ENCODE measurements around the gene TBCD.

The TBCD gene

DNA sequence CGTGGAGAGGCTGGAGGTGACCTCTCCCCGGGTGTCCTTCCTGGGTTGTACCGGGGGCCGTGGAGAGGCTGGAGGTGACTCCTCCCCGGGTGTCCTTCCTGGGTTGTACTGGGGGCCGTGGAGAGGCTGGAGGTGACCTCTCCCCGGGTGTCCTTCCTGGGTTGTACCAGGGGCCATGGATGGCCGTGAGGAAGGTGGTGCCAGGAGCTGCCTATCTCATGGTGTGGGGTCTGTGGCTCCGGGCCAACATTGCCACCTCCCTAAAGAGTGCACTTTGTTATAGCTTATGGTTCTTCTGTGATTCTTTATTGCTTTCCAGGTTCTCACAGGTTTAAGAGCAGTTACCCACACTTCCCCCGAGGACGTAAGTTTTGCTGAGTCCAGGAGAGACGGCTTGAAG, 174.2 kb downstream of the TBCD start:
- no peak for DNase-seq (ENCODE audit: low read depth)

DNA sequence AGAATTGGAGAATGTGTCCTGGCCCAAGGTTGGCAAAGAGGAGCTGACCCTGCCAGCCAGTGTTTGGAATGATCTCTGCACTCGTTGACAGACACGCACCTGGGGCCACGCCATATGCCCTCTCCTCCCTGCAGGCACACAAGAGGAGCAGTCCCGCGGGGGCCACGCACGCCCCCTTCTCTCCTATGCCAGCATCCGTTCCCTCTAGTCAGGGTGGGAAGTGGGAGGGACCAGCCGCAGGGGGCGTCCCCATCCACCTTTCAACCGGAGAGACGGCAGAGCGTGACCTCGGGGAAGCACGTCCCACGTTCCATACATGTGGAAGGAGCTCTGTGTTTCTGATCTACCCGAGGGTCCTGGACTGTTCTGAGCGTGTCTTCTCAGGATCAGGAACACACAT, 174.9 kb downstream of the TBCD start:
- DNase-seq (ENCODE audit: low read depth), result no peak

DNA sequence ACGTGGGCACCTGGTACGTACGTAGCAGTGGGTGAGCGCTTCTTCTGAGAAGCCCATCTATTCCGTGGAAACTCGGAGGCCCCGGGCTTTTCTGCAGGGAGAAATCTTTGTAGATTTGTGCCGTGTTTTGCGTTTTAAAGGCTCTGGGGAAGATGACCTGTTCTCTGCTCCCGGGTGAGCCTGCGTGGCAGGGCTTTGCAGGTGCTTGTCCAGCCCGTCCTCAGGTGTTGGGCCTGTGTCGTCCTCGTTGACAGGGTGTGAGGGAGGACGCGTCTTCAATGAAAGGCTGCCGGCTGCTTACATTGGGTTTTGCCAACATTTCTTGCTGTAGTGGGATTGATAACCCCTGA, 175.4 kb downstream of the TBCD start:
- DNase-seq (ENCODE audit: low read depth), result no peak

DNA sequence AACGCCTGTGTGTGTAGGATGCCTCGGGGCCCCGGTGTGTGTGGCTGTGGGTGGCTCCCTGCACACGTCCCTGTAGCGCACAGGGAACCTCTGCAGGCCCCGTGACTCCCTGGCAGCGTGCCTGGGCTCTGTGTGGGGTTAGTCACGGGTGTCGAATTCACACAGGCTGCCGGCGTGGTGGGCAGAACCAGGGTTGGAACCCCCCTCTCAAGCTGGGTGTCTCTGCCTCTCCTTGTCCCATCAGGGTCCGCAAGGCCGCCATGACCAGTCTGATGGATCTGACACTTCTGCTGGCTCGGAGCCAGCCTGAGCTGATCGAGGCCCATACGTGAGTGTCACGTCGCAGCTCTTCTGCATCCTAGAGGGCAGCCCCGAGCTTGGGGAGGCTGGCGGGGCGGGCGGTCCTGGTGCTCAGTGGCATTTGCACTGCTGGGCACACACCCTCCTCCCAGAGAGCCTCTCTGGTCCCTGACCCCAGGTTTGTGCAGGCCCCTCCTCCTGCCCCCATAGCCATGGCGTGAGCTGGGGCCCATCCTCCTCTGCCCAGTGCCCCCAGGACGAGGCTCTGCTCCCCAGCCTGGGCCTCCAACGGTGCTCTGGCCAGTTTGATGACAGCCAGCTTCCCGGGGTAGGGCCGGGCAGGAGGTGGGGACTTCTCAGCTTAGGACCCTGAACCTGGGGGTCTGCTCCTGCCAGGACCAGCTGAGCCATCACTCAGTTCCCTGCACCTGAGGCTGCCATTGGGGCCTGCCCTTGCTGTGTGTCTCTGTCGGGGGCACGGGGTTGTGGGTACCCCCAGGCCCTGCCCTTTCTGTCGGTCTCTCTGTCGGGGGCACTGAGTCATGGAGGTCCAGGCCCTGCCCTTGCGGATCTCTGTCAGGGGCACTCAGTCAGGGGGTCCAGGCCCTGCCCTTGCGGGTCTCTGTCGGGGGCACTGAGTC, 176.1 kb downstream of the TBCD start:
- DNase-seq (ENCODE audit: low read depth), result no peak

DNA sequence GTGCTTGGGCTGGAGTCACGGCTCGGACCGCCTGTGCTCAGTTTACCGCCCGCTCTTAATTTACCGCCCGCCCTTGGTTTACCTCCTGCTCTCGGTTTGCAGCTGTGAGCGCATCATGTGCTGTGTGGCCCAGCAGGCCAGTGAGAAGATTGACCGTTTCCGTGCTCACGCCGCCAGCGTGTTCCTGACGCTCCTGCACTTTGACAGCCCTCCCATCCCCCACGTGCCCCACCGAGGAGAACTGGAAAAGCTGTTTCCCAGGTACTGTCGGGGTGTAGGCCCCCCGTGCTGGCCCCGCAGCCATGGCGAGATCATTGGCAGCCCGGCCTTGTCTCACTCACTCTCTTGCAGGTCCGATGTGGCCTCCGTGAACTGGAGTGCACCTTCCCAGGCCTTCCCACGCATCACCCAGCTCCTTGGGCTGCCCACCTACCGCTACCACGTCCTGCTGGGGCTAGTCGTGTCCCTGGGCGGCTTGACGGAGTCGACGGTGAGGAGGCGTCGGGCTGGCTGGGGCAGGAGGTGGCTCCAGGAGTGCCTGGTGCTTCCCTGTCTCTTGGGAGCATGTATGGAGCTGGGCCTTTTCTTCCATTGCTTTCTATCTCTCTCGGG, 177.3 kb downstream of the TBCD start:
- DNase-seq (ENCODE audit: low read depth), result no peak

DNA sequence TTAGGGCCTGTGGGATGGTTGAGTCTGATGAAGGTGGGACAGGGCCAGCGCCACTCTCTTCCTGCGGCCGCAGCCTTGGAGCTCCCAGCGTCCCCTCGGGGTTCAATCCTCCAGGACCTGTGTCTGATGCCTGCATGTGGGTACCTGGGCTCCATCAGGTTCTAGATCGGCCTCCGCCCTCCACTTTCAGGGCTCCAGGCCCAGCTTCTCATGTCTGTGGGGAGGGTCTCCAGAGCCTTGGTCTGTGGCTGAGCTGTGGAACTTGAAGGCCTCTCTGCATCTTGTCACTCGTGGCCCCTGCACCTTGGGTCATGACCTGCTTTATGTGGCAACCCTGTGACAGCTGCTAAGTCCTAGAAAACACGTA, 177.8 kb downstream of the TBCD start:
- DNase-seq (ENCODE audit: low read depth), result no peak

DNA sequence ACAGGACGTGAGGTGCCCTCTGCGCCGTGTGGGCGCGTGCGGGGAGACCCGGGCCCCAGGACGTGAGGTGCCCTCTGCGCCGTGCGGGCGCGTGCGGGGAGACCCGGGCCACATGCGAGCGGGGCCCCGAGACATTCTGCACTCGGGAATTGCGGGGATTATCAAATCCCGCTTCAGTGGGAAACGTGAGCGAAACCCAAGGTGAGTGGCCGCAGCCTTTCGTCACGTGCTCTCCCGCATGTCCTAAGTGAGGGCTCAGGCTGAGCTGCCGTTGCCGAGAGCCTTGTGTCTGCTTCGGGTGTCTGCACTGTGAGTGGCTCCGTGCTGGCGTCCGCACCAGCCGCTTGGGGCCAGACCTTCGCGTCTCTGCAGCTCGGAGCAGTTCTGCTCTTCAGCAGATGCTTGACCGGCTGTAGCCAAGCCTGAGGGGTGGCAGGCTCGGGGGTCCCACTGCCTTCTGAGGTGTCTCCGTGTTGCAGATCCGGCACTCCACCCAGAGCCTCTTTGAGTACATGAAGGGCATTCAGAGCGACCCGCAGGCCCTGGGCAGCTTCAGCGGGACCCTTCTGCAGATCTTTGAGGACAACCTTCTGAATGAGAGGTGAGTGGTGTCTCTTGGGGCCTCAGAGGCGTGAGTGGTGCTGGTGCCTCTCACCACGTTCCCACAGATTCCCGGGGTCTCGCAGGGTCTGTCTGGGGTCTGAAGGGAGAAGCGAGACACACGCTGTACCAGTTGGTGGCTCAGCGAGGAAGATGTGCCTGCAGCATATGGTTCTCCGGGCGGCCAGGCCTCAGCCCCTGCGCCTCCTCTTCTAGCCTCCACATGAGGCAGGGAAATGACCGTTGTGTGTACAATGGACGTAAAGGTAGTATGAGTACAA, 178.4 kb downstream of the TBCD start:
- no peak for DNase-seq (ENCODE audit: low read depth)

DNA sequence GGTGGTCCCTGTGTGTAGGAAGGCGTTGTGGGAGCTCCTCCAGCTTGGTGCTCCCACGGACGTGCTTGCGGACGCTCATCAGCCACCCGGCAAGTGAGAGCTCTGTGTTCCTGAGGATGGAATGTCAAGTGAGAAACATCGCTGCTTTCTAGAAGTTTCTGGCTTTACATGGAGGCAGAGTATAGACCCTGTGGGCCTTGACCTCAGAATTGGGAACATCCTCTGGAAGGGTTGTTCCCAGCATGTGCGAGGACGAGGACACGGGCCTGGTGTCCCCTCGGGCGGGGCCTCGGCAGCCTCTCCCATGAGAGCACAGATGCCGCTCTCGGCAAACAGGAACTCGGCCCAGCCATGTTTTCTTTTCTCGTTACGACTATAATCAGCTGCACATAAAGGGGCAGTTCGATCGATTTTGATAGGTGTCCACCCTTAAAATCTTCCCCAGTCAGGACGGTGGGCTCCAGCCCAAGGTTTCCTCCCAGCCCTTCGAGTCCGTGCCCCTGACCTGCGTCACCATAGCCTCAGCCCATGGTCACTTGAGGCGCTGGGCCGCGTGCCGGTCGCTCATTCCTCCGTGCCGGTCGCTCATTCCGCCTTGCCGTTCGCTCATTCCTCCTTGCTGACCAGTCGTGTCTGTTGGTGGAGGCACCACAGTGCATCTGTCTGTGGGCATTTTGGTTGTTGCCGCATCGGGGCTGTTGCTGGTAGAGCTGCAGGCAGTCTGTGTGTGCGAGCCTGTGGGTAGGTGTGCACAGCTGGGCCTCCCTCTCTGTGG, 179.2 kb downstream of the TBCD start:
- no peak for DNase-seq (ENCODE audit: low read depth)

DNA sequence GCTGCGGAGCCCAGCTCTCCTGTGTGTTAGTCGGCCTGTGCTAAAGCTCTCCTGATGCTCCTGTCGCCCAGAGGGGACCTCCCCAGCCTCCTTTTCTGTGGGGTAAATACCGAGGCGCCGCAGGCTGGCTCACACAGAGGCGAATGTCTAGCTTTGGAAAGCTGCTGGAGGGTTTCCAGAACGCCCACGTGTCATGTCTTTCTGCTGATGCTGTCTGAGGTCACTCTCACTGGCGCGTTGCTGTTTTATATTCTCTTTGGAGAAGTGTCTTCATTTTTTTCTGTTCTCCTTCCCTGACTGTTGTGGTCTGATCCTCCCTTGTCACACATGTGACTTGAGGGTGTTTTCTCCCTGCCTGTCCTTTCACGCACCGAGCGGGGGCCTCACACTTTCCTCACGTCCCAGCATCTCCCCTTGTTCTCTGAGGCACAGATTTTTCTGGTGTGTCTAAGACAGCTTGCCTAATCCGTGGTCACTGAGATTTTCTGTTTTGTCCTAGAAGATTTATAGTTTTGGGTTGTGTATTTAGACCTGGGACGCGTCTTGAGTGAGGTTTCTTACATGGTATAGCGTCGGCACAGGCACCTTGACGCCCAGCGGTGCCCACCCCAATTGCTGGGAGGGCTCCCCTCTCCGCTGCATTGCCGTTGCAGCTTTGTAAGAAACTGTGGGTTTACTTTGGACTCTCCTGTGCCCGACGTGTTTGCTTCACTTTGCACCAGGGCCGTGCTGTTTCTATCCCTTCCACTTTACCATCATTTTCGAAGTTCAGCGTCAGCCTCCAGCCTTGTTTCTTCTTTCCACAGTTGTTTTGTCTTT, 180.0 kb downstream of the TBCD start:
- DNase-seq (ENCODE audit: low read depth), result peak; percentile 76

DNA sequence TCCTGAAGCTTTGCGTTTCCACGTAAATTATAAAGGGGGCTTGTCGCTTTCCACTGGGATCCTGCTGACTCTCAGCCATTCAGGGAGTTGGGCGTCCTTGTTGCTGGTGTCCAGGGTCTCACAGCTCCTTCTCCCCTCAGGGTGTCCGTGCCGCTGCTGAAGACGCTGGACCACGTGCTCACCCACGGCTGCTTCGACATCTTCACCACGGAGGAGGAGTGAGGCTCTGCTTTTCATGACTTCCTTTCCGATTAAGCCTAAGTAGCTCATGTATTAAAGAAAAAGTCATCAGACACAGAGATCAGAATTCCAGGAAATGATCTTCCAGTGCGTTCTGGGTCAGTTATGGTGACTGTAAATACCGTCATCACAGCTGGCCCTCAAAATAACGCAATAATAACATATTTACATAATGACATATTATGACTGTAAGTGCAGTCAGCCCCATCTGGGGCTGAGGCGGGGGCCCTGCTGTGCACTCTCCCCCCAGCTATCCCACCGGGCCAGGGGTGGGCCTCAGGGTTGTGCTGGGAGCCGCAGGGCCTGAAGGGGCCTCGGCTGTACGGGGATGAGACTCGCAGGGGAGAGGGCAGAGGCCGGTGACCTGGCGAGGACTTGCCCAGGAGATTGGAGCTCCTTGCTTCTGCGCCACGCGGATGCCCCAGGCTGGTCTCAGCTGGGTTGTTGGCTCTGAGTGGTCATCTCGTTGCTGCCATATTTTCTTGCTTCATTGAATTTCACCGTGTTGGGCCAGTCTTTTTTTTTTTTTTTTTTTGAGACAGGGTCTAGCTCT, 180.8 kb downstream of the TBCD start:
- DNase-seq (ENCODE audit: low read depth), result no peak

DNA sequence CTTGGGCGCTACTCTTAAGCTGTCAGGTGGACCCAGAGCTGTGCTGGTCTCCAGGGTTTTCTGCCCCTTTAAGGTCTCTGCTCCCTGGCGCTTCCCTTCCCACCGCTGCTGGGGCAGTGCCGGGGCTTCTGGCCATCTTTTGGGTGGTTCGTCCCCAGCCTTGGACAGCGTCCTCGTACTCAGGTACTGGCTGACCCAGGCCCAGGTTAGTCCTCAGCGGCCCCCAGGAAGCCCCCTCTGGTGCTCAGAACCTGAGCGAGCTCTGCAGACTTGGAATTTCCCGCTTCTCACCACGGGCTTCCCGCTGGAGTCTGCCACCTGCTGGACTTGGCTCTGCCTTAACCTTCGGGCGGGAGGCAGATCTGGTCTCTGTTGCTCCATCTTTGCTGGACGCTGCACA, 182.0 kb downstream of the TBCD start:
- DNase-seq (ENCODE audit: low read depth), result no peak

DNA sequence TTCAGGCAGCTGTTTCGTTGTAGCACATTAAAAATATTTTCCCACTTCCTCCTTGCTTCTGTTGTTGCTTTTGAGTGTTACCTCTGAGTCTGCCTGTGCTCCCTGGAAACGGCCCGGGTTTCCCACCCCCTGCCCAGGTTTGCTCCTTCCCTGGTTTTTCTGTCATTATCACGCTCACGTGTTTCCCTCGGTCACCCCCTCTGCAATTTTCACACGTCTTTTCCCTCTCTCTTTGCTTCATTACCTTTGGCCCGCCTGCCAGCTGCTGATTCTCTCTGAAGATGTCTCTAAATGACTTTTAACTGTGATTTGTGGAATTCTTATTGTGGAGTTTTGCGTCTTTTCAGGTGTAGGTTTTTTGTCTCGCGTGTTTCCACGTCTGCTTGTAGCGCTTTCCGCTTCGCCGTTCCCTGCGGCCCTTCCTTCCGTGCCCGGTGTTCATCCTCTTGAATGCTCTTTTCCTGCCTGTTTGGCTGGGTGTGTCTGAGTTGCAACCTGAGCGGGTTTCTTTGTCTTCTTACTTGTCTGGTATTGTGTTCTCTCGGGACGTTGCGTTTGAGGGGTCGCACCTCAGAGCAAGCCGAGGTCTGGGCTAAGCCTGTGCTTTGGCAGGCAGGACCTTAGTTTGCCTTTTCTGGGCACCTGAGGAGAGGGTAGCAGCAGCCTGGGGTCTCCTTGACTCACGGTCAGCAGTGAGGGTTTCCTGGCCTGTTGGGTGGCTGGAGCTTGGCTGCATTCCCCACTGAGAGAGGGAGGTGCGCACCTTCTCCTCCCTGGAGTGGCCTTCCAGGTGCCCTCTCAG, 184.3 kb downstream of the TBCD start:
- DNase-seq (ENCODE audit: low read depth), result no peak

DNA sequence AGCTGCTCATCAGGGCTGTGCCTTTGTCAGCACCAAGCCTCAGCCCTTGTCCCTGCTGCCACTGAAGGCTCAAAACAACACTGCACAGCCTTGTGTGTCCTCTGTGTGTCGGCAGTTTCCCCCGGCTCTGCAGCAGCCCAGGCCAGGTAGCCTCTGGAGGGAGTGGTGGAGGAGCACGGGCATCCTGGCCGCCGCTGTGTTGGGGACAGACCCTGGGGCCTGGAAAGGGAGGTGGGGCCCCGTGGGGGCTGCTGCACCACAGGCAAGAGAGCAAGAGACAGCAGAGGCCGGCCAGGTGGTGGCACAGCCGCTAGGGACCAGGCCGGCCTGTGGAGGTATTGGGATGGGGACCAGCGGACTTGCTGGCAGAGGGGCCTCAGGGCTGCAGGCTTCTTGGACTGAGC, 184.9 kb downstream of the TBCD start:
- DNase-seq (ENCODE audit: low read depth), result no peak

DNA sequence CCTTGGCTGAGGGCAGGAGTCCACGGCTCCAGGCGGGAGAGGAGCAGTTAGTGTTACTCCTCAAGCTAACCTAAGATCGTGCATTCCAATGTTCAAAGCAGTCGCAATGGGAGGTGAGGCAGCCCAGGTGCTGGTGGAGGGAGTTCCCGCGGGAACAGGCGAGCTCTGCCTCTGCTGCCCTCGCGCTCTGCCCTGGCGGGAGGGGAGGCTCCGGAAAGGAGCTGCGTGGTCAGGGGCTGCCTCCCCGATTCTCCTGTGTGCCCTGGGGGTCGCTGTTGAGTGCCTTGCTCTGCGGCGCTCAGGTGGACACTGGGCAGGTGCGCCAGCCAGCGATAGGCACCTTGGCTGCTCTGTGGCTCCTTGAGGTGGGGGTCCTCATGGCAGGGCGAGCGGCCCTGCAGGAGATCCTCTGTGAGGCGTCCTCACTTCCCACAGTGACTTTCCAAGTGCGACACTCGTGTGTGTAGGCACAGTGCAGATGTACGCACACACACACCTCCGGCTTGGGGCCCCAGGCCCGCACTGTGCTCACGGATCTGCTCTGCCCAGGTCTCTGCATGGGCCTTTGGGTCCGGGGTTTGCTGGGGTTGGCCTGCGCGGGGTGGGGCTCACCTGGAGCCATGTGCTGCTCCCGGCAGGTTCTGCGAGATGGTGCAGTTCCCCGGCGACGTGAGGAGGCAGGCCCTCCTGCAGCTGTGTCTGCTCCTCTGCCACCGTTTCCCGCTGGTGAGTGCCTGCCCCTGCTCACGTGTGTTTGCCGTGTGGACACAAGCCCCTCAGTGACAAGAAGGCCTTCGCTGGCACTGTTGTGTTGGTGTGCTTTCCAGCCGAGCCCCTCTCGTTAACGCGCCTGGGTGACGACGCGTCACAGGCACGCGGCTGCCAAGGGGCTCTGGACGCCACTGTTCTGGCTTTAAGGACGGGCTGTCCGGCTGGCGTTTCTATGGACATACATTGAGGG, 185.8 kb downstream of the TBCD start:
- DNase-seq (ENCODE audit: low read depth), result no peak

DNA sequence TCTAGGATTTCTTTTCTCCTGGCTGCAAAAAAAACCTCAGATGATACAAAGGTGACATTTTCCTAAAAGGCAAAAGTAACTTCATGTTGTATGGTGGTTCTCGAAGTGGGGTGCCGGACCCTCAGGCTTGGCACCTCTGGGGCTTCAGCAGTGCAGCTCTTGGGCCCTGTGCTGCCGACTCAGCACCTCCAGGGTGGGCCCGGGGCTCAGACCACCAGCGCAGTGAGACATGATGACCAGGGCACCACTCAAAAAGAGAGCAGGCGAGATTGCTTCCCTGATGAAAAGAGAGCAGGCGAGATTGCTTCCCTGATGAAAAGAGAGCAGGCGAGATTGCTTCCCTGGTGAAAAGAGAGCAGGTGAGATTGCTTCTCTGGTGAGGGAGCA, 186.6 kb downstream of the TBCD start:
- DNase-seq (ENCODE audit: low read depth), result no peak

DNA sequence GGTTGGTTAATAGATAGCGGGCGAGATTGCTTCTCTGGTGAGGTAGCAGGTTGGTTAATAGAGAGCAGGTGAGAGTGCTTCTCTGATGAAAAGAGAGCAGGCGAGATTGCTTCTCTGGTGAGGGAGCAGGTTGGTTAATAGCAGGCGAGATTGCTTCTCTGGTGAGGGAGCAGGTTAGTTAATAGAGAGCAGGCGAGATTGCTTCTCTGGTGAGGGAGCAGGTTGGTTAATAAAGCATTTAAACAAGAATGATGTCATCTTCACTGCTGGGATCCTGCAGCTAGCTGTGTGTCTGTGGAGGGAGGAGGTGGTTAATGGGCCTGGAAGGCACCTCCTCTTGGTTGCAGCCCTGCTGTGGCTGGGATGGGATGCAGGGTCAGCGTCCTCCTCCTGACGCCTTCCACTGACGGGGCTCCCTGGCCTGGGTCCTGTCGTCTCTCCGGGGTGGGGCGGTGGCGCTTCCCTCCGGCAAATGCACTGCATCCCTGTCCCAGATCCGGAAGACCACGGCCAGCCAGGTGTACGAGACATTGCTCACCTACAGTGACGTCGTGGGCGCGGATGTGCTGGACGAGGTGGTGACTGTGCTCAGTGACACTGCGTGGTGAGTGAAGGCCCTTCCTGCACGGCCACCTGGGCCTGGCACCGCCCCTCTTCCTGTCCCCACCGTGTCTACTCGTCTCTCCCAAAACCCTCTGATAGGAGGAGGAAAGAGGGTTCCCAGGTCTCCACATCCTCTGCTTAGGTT, 187.2 kb downstream of the TBCD start:
- DNase-seq (ENCODE audit: low read depth), result no peak

DNA sequence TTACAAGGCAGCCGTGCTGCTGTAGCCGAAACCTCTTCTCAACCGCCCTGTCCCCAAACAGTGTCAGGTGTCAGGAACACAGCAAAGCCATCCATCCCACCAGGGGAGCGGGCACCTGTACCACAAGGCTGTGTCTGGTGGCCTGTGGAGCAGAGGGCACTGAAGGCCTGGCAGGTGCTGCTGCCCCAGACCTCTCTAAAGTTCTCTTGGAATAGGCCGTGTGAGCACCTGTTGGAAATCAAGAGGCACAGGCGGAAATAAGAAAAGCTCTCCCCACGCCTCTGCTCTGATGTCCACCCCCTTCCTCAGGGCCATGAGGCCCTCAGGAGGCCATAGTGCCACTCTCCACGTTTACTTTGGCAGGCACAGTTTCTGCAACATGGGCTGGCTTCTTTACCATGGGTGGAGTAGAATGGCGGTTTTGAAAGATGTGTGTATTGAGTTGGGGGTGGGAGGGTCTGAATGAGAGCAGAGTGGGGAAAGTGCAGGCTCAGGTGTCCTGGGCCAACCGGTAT, 187.8 kb downstream of the TBCD start:
- DNase-seq (ENCODE audit: low read depth), result no peak
